H1 (cell line): ENCODE data around the gene EPS8L1. TPM values are rescaled to one million over a fixed set of nuclear protein-coding genes. Genes with fewer than 3 reads are reported as not detected.

Source experiments
- CTCF ChIA-PET: fragments of 300-600 bp; sonication (Branson Sonifier 250); formaldehyde crosslinking; loops from one replicate; lab custom pipeline; 2021; ENCODE audit not compliant: partially characterized antibody; lab: Charles Lee
- POLR2A ChIA-PET: fragments of 300-600 bp; sonication (Branson Sonifier 250); formaldehyde crosslinking; loops from one replicate; lab custom pipeline; 2021; ENCODE audit warnings: inconsistent platforms; ENCODE audit not compliant: partially characterized antibody; lab: Charles Lee
- DNase-seq, 2 experiments: peaks; one replicate each; pipeline versions ENCODE4 v3.0.0 to v3.0.0-alpha.2; 2010 to 2022; ENCODE audit warnings: low spot score in 2 of 2, low read depth in 1 of 2, mixed read lengths in 1 of 2
- FAIRE-seq: peaks from 2 replicates; lab custom pipeline; 2011; peaks lifted over from hg19 to GRCh38; lab: Jason Lieb, UNC
- H2AFZ ChIP-seq: 2 replicates; pipeline ENCODE4 v1.8.1; 2012; ENCODE audit warnings: low read length, inconsistent platforms
- H2AK5ac ChIP-seq: 2 replicates; pipeline ENCODE4 v1.6.1; 2013; ENCODE audit warnings: low read depth, low read length
- H2BK120ac ChIP-seq: replicated peaks from 2 replicates; pipeline ENCODE3; 2013; ENCODE audit warnings: low read depth, low read length, inconsistent platforms
- H2BK12ac ChIP-seq: 2 replicates; pipeline ENCODE4 v1.6.1; 2013; ENCODE audit warnings: low read depth, low read length
- H2BK15ac ChIP-seq: 2 replicates; pipeline ENCODE4 v1.6.1; 2013; ENCODE audit warnings: low read length
- H2BK20ac ChIP-seq: 2 replicates; pipeline ENCODE4 v1.6.1; 2013; ENCODE audit warnings: low read length
- H2BK5ac ChIP-seq: 2 replicates; pipeline ENCODE4 v1.6.1; 2013; ENCODE audit warnings: low read depth, low read length
- H3K14ac ChIP-seq: 2 replicates; pipeline ENCODE4 v1.6.1; 2013; ENCODE audit warnings: inconsistent platforms; ENCODE audit not compliant: insufficient read length
- H3K18ac ChIP-seq: 2 replicates; pipeline ENCODE4 v1.6.1; 2013; ENCODE audit warnings: low read length; ENCODE audit errors: extremely low read depth
- H3K23ac ChIP-seq: 2 replicates; pipeline ENCODE4 v1.6.1; 2013; ENCODE audit warnings: inconsistent platforms; ENCODE audit not compliant: insufficient read length
- H3K23me2 ChIP-seq: 2 replicates; pipeline ENCODE4 v1.6.1; 2013; ENCODE audit warnings: low read depth, low read length
- H3K27ac ChIP-seq: 2 replicates; pipeline ENCODE4 v1.6.1; 2011; ENCODE audit warnings: low read depth, low read length, inconsistent platforms
- H3K27me3 ChIP-seq, 4 experiments: replicated peaks in 1 of 4; 1 replicate in 1 of 4; 2 replicates in 3 of 4; pipeline versions ENCODE4 v1.6.1 to v1.8.1; 2011 to 2013; ENCODE audit warnings: low read length in 3 of 4, mild to moderate bottlenecking in 3 of 4, inconsistent platforms in 2 of 4, mixed read lengths in 2 of 4, moderate library complexity in 1 of 4; ENCODE audit not compliant: control insufficient read depth in 3 of 4, insufficient read depth in 3 of 4; ENCODE audit errors: extremely low read depth in 1 of 4
- H3K36me3 ChIP-seq, 4 experiments: 2 replicates each; pipeline versions ENCODE4 v1.6.1 to v1.8.1; 2011 to 2013; ENCODE audit warnings: mild to moderate bottlenecking in 4 of 4, low read length in 3 of 4, moderate library complexity in 2 of 4, control low read depth in 1 of 4, inconsistent platforms in 1 of 4; ENCODE audit not compliant: insufficient read depth in 4 of 4, control insufficient read depth in 2 of 4
- H3K4ac ChIP-seq: replicated peaks from 2 replicates; pipeline ENCODE3; 2013; ENCODE audit warnings: low read length, low read depth, mixed read lengths, inconsistent platforms; ENCODE audit not compliant: insufficient read length
- H3K4me1 ChIP-seq, 4 experiments: replicated peaks in 1 of 4; 1 replicate in 1 of 4; 2 replicates in 3 of 4; pipeline versions ENCODE4 v1.6.1 to v1.8.1; 2011 to 2013; ENCODE audit warnings: low read length in 3 of 4, inconsistent platforms in 2 of 4, mixed read lengths in 1 of 4; ENCODE audit not compliant: insufficient read depth in 4 of 4, control insufficient read depth in 3 of 4
- H3K4me2 ChIP-seq, 2 experiments: 2 replicates each; pipeline versions ENCODE4 v1.6.1 to v1.8.1; 2011 to 2013; ENCODE audit warnings: low read depth in 2 of 2, low read length in 2 of 2, control low read depth in 1 of 2, inconsistent platforms in 1 of 2, mild to moderate bottlenecking in 1 of 2; ENCODE audit not compliant: insufficient read depth in 1 of 2
- H3K4me3 ChIP-seq, 4 experiments: fragments of 200-600, 300-600 bp in 1 of 4; sonication (generic), shearing (Covaris generic), sonication (Bioruptor Twin) in 1 of 4; 2 replicates each; pipeline versions ENCODE4 v1.5.1 to v1.8.1; 2011 to 2016; ENCODE audit warnings: low read length in 4 of 4, low read depth in 3 of 4, control low read depth in 2 of 4, inconsistent platforms in 2 of 4, mild to moderate bottlenecking in 2 of 4, mixed read lengths in 1 of 4, moderate library complexity in 1 of 4; ENCODE audit not compliant: insufficient read depth in 2 of 4; ENCODE audit errors: extremely low read depth in 1 of 4
- H3K56ac ChIP-seq: replicated peaks from 2 replicates; pipeline ENCODE3; 2013; ENCODE audit warnings: low read depth, mild to moderate bottlenecking, mixed read lengths, low read length, inconsistent platforms; ENCODE audit not compliant: insufficient read length
- H3K79me1 ChIP-seq: 2 replicates; pipeline ENCODE4 v1.6.1; 2013; ENCODE audit warnings: low read depth, low read length, control low read depth
- H3K79me2 ChIP-seq, 2 experiments: 2 replicates each; pipeline versions ENCODE4 v1.6.1 to v1.8.1; 2012 to 2013; ENCODE audit warnings: low read length in 2 of 2, mild to moderate bottlenecking in 2 of 2, inconsistent platforms in 1 of 2; ENCODE audit not compliant: insufficient read depth in 2 of 2, control insufficient read depth in 1 of 2
- H3K9ac ChIP-seq, 4 experiments: replicated peaks in 1 of 4; 1 replicate in 1 of 4; 2 replicates in 3 of 4; pipeline versions ENCODE4 v1.6.1 to v1.8.1; 2011 to 2013; ENCODE audit warnings: low read depth in 3 of 4, low read length in 3 of 4, control low read depth in 2 of 4, mild to moderate bottlenecking in 2 of 4, moderate library complexity in 2 of 4, inconsistent platforms in 1 of 4; ENCODE audit errors: extremely low read depth in 1 of 4
- H3K9me3 ChIP-seq, 2 experiments: 2 replicates each; pipeline versions ENCODE4 v1.6.1 to v1.8.1; 2012 to 2013; ENCODE audit warnings: mild to moderate bottlenecking in 2 of 2, moderate library complexity in 2 of 2, control low read depth in 1 of 2, inconsistent platforms in 1 of 2, low read depth in 1 of 2, low read length in 1 of 2, mixed read lengths in 1 of 2; ENCODE audit not compliant: insufficient read depth in 2 of 2
- H4K20me1 ChIP-seq, 2 experiments: replicated peaks in 1 of 2; 2 replicates each; pipeline versions ENCODE3 to v1.8.1; 2011 to 2013; ENCODE audit warnings: inconsistent platforms in 2 of 2, low read length in 2 of 2, mild to moderate bottlenecking in 1 of 2; ENCODE audit not compliant: insufficient read depth in 2 of 2, control insufficient read depth in 1 of 2
- H4K5ac ChIP-seq: 2 replicates; pipeline ENCODE4 v1.6.1; 2013; ENCODE audit warnings: low read length, low read depth, mixed read lengths, inconsistent platforms; ENCODE audit not compliant: insufficient read length
- H4K8ac ChIP-seq: 2 replicates; pipeline ENCODE4 v1.8.0; 2013; ENCODE audit warnings: mild to moderate bottlenecking, moderate library complexity, low read length, inconsistent platforms; ENCODE audit not compliant: insufficient read depth; ENCODE audit errors: extremely low read depth
- H4K91ac ChIP-seq: replicated peaks from 2 replicates; pipeline ENCODE3; 2013; ENCODE audit warnings: low read length, mixed read lengths, inconsistent platforms; ENCODE audit not compliant: insufficient read length
- BACH1 ChIP-seq: IDR thresholded peaks from 2 replicates; pipeline ENCODE4 v1.6.1; 2012; ENCODE audit warnings: low read length, improper control_type of control experiment
- CBX8 ChIP-seq: fragments of 300-800, 300-1000 bp; sonication (generic); IDR thresholded peaks from 2 replicates; pipeline ENCODE4 v1.7.1; 2016; ENCODE audit warnings: low read depth, low read length, borderline replicate concordance
- CHD2 ChIP-seq: IDR thresholded peaks from 2 replicates; pipeline ENCODE4 v1.6.1; 2012; ENCODE audit warnings: low read length, improper control_type of control experiment
- FOSL1 ChIP-seq: IDR thresholded peaks from 2 replicates; pipeline ENCODE4 v1.6.1; 2011; ENCODE audit warnings: mild to moderate bottlenecking, low read depth, low read length, moderate library complexity; ENCODE audit not compliant: insufficient read depth
- JUN ChIP-seq: IDR thresholded peaks from 2 replicates; pipeline ENCODE4 v1.6.1; 2011; ENCODE audit warnings: low read depth, mild to moderate bottlenecking, improper control_type of control experiment, low read length
- JUND ChIP-seq: IDR thresholded peaks from 2 replicates; pipeline ENCODE4 v1.6.1; 2011; ENCODE audit warnings: mild to moderate bottlenecking, improper control_type of control experiment, low read length
- RAD21 ChIP-seq, 2 experiments: IDR thresholded peaks in 1 of 2; conservative IDR thresholded peaks in 1 of 2; 2 replicates each; pipeline ENCODE4 v1.6.1; 2011; ENCODE audit warnings: low read depth in 2 of 2, low read length in 2 of 2, improper control_type of control experiment in 1 of 2, inconsistent platforms in 1 of 2, mild to moderate bottlenecking in 1 of 2, moderate library complexity in 1 of 2
- ZNF274 ChIP-seq: IDR thresholded peaks from 2 replicates; pipeline ENCODE4 v1.7.0; 2012; ENCODE audit warnings: low read length, borderline replicate concordance; ENCODE audit errors: extremely low read depth
- WGBS, 2 experiments: shearing (Covaris generic) in 1 of 2; methylation state at CpG; one replicate each; pipeline versions ENCODE4 v1.1.6 to v1.1.7; 2013 to 2015; ENCODE audit warnings: low lambda C conversion rate in 2 of 2, mixed read lengths in 2 of 2, inconsistent platforms in 1 of 2, low coverage in 1 of 2, missing lambda C conversion rate in 1 of 2; ENCODE audit not compliant: insufficient replicate concordance in 2 of 2, insufficient coverage in 1 of 2, insufficient read length in 1 of 2; ENCODE audit errors: extremely low coverage in 1 of 2, missing lambda C conversion rate in 1 of 2; 5-methylcytosine and 5-hydroxymethylcytosine counted together
- polyA plus RNA-seq, 7 experiments: library from polyadenylated mRNA; depleted of rRNA in 3 of 7; stranded (reverse) in 5 of 7; unstranded in 2 of 7; fragments of >200 nt in 5 of 7; fragments of 200-250 nt in 2 of 7; gene quantifications; 1 replicate in 5 of 7; 2 replicates in 1 of 7; 4 replicates in 1 of 7; pipeline versions ENCODE4 v1.2.1 to v1.2.3, GENCODE V29; 2011 to 2013; ENCODE audit warnings: missing spikeins in 2 of 7, mixed read lengths in 2 of 7
- total RNA-seq: library from RNA; stranded (reverse); fragmentation: NEBNext Ultra II Directional; extraction: Animal tissue kit (Norgen Biotek cat#: 25700); gene quantifications from 2 replicates; pipeline ENCODE4 v1.2.1, GENCODE V29; 2021

EPS8L1 gene
- total and polyA plus RNA-seq, 2 of the 8 experiments (the other 6 are each of a cell fraction or from before 2014, with no cell fraction given): 19.8 to 30.2 TPM

DNA sequence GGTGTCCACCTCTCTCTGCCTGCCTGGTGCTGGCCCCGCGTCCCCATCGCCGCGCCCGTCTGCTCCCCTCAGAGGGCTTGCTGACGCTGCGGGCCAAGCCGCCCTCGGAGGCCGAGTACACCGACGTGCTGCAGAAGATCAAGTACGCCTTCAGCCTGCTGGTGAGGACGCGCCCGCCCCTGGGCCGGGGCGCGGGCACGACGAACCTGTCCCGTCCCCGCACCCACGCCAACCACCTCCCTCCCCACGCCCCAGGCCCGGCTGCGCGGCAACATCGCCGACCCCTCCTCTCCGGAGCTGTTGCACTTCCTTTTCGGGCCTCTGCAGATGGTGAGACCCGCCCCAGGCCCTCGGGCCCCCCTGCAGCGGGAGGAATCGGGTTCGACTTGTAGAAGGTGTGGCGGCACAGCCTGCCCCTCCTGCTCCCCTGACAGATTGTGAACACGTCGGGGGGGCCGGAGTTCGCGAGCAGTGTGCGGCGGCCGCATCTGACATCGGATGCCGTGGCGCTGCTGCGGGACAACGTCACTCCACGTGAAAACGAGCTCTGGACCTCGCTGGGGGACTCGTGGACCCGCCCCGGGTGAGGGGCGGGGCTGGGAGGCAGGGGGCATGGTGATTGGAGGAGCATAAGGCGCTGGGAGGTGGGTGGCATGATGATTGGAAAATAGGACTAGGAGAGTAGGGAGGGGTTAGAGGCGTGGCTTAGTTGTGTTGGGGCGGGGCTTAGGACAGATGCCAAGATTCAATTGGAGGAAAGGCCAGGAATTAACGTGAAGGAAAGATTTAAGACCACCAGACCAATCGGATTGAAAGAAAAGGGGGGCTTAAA, 6.6 kb downstream of the EPS8L1 start:
- peak; percentile 95 for FAIRE-seq
- H3K18ac ChIP-seq: peak overlapping the region; percentile 71
- peaks cover 0 to 16% (median 11%) of the 10 kb centered on the region in 4 experiments; a peak in 5 of 7 replicates for H3K4me1 ChIP-seq
- H3K79me2 ChIP-seq: no peaks in the 10 kb centered on the region
- peak overlapping the region; percentile 48 to 77 (median 59) for H3K4me3 ChIP-seq
- H3K23ac ChIP-seq: no peak overlapping the region
- peak overlapping the region; percentile 90; the same call in 1 of the 2 replicates for H4K8ac ChIP-seq
- peak in 1 of 2 experiments; percentile 74 for DNase-seq
- peak overlapping the region; percentile 74 to 93 for H3K4me2 ChIP-seq
- POLR2A ChIA-PET: interaction anchor here (0.9 to 5.1 kb wide), 11 partner anchors 8 to 620 kb away, joined by 3 to 33 read pairs (median 7); partner anchors contain the start of genes PPP1R12C, PPP6R1 and UBE2S
- no peak overlapping the region for H2AFZ ChIP-seq
- H3K56ac ChIP-seq: no peak overlapping the region
- H2BK15ac ChIP-seq: no peak overlapping the region
- H3K36me3 ChIP-seq: no peaks in the 10 kb centered on the region
- H4K5ac ChIP-seq: no peak overlapping the region
- H3K14ac ChIP-seq: no peak overlapping the region
- H3K79me1 ChIP-seq: no peaks in the 10 kb centered on the region
- CTCF ChIA-PET: interaction anchor here (0.9 to 1.1 kb wide), 2 partner anchors 65 to 76 kb away, joined by 3 read pairs; partner anchors contain the start of gene TNNI3
- WGBS, 2 experiments: 17% methylated on average over 34 of the region's 64 CpGs; no CpG with 5 or more reads in 1 of the 2 experiments
- no peak overlapping the region for H2BK20ac ChIP-seq
- no peak overlapping the region for H3K4ac ChIP-seq
- peaks cover 24% of the 10 kb centered on the region for H3K23me2 ChIP-seq
- H2AK5ac ChIP-seq: no peak overlapping the region; the same call in 1 of the 2 replicates
- H2BK5ac ChIP-seq: no peak overlapping the region
- H3K9ac ChIP-seq: peak overlapping the region in 3 of 4 experiments; percentile 41 to 63 (median 58); a peak in 5 of 7 replicates
- H4K91ac ChIP-seq: no peak overlapping the region
- H2BK12ac ChIP-seq: no peak overlapping the region
- no peak overlapping the region for H2BK120ac ChIP-seq
- peaks cover 0 to 13% (median 9%) of the 10 kb centered on the region in 4 experiments; a peak in 5 of 7 replicates for H3K27me3 ChIP-seq
- H3K9me3 ChIP-seq: no peaks in the 10 kb centered on the region
- H4K20me1 ChIP-seq: peaks cover 5 to 14% of the 10 kb centered on the region in 2 experiments
- H3K27ac ChIP-seq: no peak overlapping the region
- TF ChIP-seq JUN (no peak), CHD2 (no peak), ZNF274 (no peak), RAD21 (IDR thresholded peaks at IDR 0.05 in 1 of 2, conservative IDR thresholded peaks at IDR 0.05 in 1 of 2; ENCODE audit: low read depth in 2 of 2, low read length in 2 of 2) (no peak), JUND (no peak), CBX8 (no peak), FOSL1 (no peak), BACH1 (no peak)
